CD1c-positive myeloid dendritic cell (primary cell): ENCODE results near the gene SDC3.

Experiments
- DNase-seq: peaks from one replicate; pipeline ENCODE4 v3.0.0-alpha.2; 2016; ENCODE audit errors: extremely low spot score

SDC3 gene

DNA sequence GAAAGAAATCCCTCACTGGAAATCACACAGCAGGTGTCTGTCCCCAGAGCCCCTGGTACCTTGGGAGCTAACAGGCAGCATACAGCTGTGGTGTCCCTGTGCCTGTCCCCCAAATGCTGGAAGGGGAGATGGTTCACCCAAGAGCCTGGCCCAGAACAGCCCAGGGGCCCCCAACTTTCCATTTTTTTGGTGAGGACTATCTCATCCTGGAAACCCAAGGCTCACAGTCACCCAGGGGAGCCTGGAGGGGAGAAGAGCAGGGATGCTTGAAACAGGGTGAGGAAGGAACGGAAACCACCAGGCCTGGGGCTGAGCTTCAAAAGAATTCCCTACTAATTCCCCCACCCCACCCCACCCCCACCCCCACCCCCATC, 3.6 kb downstream of the SDC3 start:
- DNase-seq, result no peak

DNA sequence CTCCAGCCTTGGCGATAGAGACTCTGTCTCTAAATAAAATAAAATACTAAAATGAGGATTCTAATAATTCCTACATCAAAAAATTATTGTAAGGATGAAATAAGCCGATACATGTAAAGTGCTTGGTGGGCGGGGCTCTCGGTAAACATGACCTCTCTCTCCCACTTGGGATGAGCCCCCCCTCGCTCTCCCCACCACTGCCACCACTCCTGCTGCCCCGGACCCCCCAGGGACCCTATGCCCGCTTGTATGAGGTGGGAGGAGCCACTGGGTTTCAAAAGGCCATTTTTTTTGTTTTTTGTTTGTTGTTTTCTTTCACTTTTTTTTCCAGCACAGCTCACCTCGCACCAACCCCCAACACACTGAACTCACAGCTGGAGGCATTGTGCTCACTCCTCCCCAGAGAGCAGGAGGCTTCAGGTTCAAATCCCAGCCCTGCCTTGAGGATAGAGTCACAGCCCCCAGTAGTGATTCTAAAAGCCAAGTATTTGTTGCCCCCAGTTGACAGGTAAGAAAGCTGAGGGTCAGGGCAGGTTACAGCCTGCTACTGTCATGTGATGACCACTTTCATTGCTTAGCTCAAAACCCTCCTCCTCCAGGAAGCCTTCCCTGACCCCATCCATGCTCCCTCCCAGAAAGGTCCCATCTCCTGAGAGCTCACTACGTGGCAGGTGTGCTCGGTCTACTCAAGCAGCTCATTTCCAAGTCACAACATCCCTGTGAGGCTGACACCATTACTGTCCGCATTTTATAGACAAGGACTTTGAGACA, 4.2 kb downstream of the SDC3 start:
- DNase-seq, result no peak

- no peak for DNase-seq
Observed at GRCh38 chr1:30903343-30904034, 5.1 kb downstream of the SDC3 start.

DNA sequence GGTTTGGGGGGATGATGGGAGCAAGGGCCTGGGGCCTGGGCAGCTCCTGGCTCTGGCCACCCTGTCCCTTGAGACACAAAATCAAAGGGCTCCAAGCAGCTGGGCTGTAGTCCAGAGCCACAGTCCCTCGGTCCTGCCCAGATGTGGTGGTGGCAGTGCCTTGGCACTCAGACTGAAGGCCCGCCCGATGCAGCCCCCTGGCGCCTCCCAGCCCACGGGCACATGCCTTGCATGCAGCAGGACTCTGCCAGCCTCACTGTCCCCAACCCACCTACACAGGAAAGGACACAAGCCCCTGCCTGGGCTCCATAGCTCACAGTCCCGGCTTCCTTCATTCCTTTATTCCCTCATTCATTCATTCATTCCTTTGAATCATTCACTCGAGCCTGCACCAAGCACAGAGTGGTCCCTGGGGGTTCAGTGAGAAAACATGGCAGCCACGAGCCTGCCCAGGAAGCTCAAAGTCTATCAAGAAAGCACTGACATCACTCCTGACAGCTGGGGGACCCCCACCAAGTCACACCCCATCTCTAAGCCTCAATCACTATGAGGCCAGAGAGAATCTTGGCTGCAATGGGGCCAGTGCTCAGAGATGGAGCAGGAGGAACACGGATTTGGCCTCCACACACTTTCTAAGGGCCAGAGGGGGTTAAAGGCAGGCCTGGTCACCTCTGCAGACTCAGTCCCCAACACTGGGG, 5.8 kb downstream of the SDC3 start:
- no peak for DNase-seq

DNA sequence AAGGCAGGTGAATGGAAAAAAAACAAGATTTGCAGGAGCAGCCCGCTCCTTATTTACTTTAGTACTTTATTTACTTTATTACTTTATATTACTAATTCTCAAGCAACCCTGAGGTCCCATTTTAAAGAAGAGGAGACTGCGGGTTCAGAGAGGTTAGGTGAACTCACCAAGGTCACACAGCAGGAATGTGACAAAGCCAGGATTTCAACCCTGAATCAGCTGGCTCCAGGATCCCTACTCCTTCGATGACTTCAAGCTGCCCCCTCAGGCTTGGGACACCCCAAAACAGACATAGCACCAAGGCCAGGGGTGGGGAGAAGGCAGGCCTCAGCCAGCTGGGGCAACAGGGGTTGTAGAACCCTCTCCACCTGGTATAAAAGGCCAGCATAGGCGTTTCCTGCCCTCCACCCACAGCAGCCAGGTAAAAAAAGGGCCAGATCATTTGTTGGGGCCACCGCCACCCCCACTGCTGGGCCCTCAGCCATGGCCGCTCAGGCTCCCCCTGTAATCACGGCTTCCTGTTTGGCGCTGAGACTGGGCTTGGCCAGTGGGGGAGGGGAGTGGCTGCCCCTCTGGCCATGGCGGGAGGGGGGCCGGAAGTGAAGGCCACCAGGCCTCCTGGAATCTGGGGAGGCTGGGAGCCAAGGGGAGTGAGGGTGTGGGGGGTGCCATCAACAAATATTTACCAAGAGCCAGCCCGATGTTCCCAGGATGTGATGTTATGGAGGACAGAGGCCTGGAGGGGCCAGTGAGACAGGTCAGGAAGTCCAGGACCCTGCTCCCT, 6.6 kb downstream of the SDC3 start:
- no peak for DNase-seq

- no peak for DNase-seq
Observed at GRCh38 chr1:30900931-30901560, 7.5 kb downstream of the SDC3 start.

DNA sequence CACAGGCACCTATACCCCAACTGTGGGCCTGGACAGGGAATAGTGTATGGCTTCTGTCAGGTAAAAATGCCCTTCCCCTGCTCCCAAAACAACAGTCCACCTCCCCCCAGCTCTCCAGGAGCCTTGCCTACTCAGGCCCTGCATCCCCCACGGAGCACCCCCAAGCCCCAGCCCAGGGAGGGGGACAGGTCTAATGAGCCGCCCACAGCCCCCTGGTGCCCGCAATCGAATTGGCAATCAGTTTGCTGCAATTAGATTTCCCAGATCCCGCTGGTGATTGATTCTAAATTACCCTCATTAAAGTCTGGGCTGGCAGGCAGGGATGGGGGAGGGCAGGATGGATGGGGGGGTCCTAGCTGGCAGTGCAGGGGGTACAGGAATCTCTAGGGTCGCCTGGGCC, 8.1 kb downstream of the SDC3 start:
- DNase-seq, result no peak

DNA sequence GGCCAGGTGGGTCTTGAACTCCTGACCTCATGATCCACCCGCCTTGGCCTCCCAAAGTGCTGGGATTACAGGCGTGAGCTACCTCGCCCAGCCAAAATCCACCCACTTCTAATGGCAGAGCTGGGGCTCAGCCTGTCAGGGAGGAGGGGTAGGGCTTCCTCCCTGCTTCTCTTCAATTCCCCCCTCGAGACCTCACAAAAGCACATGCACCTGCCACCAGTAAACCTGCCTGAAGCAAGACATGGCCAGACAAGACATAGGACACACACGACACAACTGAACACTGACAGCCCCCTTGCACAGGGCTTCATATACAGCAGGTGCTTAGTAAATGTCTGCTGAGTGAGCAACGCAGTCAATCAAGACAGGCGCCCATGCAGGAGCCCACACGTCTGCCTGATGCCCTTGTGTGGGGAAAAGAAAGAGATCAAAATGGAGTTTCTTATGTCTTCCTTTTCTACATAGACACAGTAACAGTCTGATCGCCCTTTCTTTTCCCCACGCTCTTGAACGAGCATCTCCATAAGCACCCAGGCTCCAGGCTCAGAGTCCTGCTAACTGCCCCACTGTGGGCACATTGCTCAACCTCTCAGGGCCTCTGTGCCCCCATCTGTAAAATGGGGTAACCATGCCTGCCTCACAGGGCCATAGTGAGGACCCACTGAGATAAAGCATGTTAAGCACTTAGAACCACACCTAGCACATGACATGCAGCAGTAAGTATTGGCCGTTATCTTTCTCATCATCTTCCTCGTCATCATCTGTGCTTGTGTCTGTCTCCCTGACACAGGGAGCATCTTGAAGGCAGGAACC, 8.8 kb downstream of the SDC3 start:
- DNase-seq, result no peak

DNA sequence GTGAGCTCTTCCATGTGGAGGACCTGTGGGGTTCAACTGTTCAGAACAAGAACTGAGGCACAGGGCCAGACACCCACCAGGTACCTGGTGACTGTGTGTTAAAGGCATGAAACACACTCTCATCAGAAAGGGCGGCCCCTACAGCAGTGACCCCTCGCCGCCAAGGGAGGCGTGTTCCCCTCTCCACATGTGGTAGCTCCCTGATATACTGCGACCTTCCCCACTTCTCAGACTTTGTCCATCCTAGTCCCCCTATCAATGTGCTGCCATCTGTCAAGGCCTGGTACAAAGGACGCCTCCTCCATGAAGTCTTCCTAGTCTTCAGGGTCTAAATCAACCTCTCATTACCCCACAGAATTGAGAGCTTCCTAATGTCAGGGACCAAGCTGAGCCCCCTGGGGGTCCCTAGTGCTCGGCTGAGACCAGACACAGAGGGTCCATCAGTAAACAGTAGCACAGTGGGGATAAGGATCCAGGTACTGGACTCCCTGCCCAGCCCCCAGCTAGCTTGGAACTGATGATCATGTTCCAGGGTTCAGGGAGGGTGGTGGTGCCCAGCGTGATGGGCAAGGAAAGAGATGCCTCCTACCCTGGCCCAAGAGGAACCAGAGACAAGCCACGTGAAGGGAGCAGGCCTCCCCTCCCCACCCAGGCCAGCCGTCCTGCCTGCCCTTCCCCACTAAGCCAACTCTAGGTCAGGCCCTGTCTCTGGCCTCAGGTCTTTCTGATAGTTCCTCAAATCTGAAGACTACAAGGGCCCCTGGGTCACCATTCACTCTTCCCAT, 10.3 kb downstream of the SDC3 start:
- no peak for DNase-seq

DNA sequence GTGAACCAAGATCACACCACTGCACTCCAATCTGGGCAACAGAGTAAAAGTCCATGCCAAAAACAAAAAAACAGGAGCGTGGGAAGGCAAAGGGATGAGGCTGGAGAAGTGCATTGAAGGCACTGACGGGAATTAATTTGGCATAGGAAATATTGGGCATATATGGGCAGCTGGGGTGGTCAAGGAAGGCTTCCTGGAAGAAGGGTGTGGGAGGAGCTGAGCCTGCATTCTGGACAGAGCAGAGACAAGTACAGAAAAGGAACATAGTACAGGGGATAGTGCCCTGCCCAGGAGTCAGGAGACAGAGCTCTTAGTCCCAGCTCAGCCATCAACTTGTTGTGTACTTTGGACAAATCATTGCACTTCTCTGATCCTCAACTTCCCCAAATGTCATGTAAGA, 11.7 kb downstream of the SDC3 start:
- DNase-seq, result no peak

DNA sequence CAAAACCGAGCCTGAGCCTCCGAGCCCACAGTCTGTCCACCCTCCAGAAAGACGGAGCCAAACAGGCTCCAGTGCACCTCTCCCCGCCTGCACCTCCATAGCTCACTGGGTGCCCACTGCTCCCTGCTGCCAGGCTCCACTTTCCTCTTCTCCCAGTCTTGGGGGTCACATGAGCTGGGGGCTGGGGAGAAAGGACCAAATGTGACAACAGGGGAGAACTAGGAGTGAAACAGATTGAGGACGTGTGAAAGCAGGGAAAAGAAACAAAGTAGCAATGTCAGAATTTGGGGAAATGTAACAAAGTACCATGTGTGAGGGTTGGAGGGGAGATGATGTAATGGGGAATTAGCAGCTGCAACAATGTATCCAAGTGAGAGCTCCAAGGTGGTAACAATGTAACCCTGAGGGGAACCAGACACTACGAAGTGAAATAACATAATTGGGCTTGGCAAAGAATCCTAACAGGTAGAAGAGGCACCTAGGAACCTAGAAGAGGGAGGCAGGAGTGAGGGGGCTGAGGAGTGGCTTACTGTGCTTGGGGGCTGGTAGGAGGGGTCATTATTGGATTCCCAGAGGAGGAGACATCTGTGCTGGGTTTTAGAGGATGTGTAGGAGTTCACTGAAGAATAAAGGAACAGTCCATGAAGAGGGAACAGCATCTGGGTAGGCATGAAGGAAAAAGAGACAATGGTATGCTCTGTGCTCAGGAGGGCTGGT, 12.5 kb downstream of the SDC3 start:
- DNase-seq, result no peak

GRCh38 chr1:30895382-30895943, 13.1 kb downstream of the SDC3 start:
- no peak for DNase-seq

DNA sequence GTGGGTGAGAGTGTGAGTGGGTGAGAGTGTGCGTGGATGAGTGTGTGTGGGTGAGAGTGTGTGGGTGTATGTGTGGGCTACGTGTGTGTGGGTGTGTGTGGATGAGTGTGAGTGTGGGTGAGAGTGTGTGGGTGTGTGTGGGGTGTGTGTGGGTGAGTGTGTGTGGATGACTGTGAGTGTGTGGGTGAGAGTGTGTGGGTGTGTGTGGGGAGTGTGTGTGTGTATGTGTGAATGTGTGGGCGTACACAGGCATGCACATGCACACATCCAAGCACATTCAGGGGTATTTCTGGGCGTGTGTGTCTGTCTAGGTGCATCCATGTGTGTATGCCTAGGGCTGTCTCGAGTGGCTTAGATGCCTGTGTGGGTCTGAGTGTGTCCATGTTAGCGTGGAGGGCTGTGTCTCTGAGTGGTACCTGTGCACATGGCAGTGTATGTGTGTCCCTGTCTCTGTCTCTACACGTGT, 14.0 kb downstream of the SDC3 start:
- no peak for DNase-seq

- no peak for DNase-seq
Observed at GRCh38 chr1:30893776-30894507, 14.6 kb downstream of the SDC3 start.

- no peak for DNase-seq
Observed at GRCh38 chr1:30892671-30893073, 15.9 kb downstream of the SDC3 start.

GRCh38 chr1:30891227-30891552, 17.4 kb downstream of the SDC3 start:
- DNase-seq, result no peak

DNA sequence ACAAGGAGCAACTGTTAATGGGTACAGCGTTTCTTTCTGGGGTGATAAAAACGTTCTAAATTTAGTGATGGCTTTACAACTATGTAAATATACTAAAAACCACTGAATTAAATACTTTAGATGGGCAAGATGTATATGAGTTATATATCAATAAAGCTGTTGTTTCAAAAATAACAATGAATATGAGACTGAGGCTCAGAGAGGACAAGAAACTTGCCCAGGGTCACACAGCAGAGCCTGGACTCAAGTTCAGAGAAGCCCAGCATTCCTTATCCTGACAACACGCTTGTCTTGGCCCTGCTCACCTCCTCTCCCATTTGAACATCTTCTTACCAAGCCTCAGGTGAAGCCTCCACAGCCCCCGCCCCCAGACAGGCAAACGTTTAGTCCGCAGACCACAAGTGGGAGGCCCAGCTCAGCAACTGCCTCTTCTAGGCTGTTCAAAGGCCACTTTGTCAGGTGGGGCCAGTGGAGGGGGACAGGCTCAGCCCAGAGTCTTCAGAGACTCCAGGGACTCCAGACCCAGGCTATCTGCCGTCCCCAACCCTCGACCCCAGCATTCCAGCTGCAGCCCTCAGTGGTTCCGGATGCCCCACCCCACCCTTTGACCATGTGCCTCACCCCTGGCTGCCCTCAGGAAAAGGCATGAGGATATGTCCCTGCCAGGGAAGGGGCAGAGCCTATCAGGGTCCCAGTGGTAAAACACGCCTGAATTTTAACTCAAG, 17.9 kb downstream of the SDC3 start:
- DNase-seq, result no peak

DNA sequence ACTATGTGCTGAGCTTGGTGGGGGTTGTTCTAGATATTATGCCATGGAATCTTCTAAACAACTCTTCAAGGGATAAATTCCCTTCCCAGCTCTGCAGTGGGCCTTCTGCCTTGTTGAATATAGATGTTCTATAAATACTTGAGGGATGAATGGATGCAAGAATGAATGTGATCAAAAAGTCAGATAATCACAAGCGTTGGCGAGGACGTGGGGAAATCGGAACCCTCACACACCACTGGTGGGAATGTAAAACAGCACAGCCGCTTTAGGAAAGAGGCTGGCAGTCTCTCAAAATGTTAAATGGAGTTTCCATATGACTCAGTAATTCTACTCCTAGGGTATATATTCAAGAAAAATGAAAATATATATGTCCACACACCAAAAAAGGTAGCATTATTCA, 19.0 kb downstream of the SDC3 start:
- DNase-seq, result no peak
